SU-DHL-6 (cell line): Measurements from ENCODE around the gene MGAT4A.

Experiments used
- CTCF ChIP-seq: fragments of 200-600 bp; sonication (generic); IDR thresholded peaks from one replicate; pipeline ENCODE4 v1.5.1; 2017; ENCODE audit warnings: antibody characterized with exemption, mild to moderate bottlenecking, low read length, moderate library complexity; ENCODE audit not compliant: insufficient read depth, poor library complexity, severe bottlenecking
- EZH2phosphoT487 ChIP-seq: fragments of 200-600 bp; sonication (generic), shearing (Covaris generic); conservative IDR thresholded peaks from 2 replicates; pipeline ENCODE4 v1.6.1; 2018; ENCODE audit warnings: mild to moderate bottlenecking, antibody characterized with exemption, low read length, moderate library complexity, mixed read lengths

DNA sequence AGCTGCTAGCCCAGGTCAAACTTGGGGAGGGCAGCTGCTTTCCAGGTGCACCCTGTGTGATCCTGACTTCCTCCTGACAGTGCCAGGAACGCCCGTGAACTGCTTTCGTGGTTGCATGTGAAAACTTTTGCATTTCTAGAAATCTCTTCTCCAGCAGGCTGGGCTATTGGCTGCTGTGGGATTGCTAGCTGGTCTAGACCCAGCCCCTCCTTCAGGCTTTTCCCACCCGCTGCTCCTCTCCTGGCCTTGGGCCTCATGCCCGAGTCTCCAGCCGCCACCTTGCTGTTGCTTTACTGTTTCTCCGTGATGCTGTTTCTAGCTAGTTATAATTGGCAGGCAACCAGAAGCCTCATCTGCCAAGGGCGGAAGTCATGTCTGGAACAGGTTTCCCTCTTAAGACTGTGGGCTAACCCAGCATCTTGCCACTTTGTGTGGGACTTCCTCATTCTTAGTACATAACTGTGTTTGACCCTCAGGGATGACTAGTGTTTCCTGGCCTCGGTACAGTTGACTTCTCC lies 27.0 kb upstream of the MGAT4A start:
- TF ChIP-seq CTCF (no peak), EZH2phosphoT487 (no peak)
